Activated naive CD8-positive, alpha-beta T cell treated with anti-CD3 and anti-CD28 coated beads, Interleukin-2, amount 10 ng/mL, durations not matched to agents 7 days and 5 days (primary cell): Measurements from ENCODE around the gene APBB2. TPM values are rescaled to one million over a fixed set of nuclear protein-coding genes. Genes with fewer than 3 reads are reported as not detected.
"Not testable (repeated sequence)": the region's sequence is repeated elsewhere in the genome, so short reads cannot be mapped to it uniquely, and the experiment has no call there.

ENCODE experiments used
- ATAC-seq: fragments of 150-1000 bp; cut with Tn5 transposase; one replicate; pipeline ENCODE4 v1.10.0; 2021; ENCODE audit warnings: low read depth, moderate library complexity
- POLR2A ChIA-PET: fragments of 350-600 bp; sonication (Branson Sonifier 250); formaldehyde crosslinking; loops from one replicate; lab custom pipeline; 2021; ENCODE audit warnings: antibody characterized with exemption; lab: Charles Lee
- DNase-seq: peaks from one replicate; pipeline ENCODE4 v3.0.0; 2021
- H3K27ac Mint-ChIP-seq: one replicate; pipeline ENCODE4 v1.8.0; 2022; ENCODE audit warnings: mild to moderate bottlenecking, mixed read lengths
- H3K27me3 Mint-ChIP-seq: one replicate; pipeline ENCODE4 v1.8.0; 2022; ENCODE audit warnings: mild to moderate bottlenecking, moderate library complexity, mixed read lengths
- H3K36me3 Mint-ChIP-seq: one replicate; pipeline ENCODE4 v1.8.0; 2021; ENCODE audit warnings: mild to moderate bottlenecking, mixed read lengths
- H3K4me1 Mint-ChIP-seq: one replicate; pipeline ENCODE4 v1.8.0; 2021; ENCODE audit warnings: mixed read lengths
- H3K4me3 Mint-ChIP-seq: one replicate; pipeline ENCODE4 v1.8.0; 2022; ENCODE audit warnings: mild to moderate bottlenecking, moderate library complexity, mixed read lengths
- H3K9me3 Mint-ChIP-seq: one replicate; pipeline ENCODE4 v1.8.0; 2021; ENCODE audit warnings: mixed read lengths
- total RNA-seq, 2 experiments: library from RNA; stranded (reverse); gene quantifications; one replicate each; pipeline ENCODE4 v1.2.3, GENCODE V29; 2021

APBB2 gene
- total RNA-seq, 2 experiments from 2014 or later = 0.96 to 2.0 TPM

GRCh38 chr4:40905414-40905813 is 308.9 kb downstream of the APBB2 start:
- Mint-ChIP-seq H3K36me3 (no peaks in the 10 kb centered on the region), H3K27ac (no peak overlapping the region), H3K4me1 (peaks cover 9% of the 10 kb centered on the region), H3K4me3 (no peak overlapping the region), H3K9me3 (no peaks in the 10 kb centered on the region), H3K27me3 (no peaks in the 10 kb centered on the region)
- POLR2A ChIA-PET = no interaction called here
- ATAC-seq = no peak
- DNase-seq = no peak

GRCh38 chr4:40900531-40900930 is 313.8 kb downstream of the APBB2 start:
- H3K27me3 Mint-ChIP-seq, ATAC-seq, H3K4me1 Mint-ChIP-seq, H3K4me3 Mint-ChIP-seq, H3K27ac Mint-ChIP-seq, POLR2A ChIA-PET, H3K36me3 Mint-ChIP-seq, H3K9me3 Mint-ChIP-seq, DNase-seq: not testable (repeated sequence)

GRCh38 chr4:40897557-40898203 is 316.7 kb downstream of the APBB2 start:
- POLR2A ChIA-PET = interaction anchor here (0.5 to 0.6 kb wide), 2 partner anchors 164 to 701 kb away, joined by 3 read pairs; no protein-coding TSS in a partner anchor
- H3K4me3 Mint-ChIP-seq = peak overlapping the region; percentile 81
- DNase-seq (peak; percentile 70), ATAC-seq (peak; percentile 71)
- no peak overlapping the region for H3K27ac Mint-ChIP-seq
- H3K36me3 Mint-ChIP-seq = no peaks in the 10 kb centered on the region
- peaks cover 4% of the 10 kb centered on the region for H3K27me3 Mint-ChIP-seq
- H3K4me1 Mint-ChIP-seq = peaks cover 5% of the 10 kb centered on the region
- no peaks in the 10 kb centered on the region for H3K9me3 Mint-ChIP-seq

- POLR2A ChIA-PET = no interaction called here
- H3K36me3 Mint-ChIP-seq = peaks cover 1% of the 10 kb centered on the region
- H3K27ac Mint-ChIP-seq = no peak overlapping the region
- H3K27me3 Mint-ChIP-seq = peaks cover 10% of the 10 kb centered on the region
- H3K9me3 Mint-ChIP-seq = no peaks in the 10 kb centered on the region
- peak; percentile 68 for ATAC-seq
- no peak for DNase-seq
- peak overlapping the region; percentile 17 for H3K4me3 Mint-ChIP-seq
- H3K4me1 Mint-ChIP-seq = peaks cover 11% of the 10 kb centered on the region
These were observed 323.6 kb downstream of the APBB2 start for GRCh38 chr4:40890764-40891163.

- ATAC-seq = no peak
- no peak overlapping the region for H3K4me3 Mint-ChIP-seq
- H3K9me3 Mint-ChIP-seq = no peaks in the 10 kb centered on the region
- H3K36me3 Mint-ChIP-seq = peaks cover 1% of the 10 kb centered on the region
- H3K27ac Mint-ChIP-seq = no peak overlapping the region
- H3K27me3 Mint-ChIP-seq = peaks cover 10% of the 10 kb centered on the region
- H3K4me1 Mint-ChIP-seq = peaks cover 11% of the 10 kb centered on the region
- POLR2A ChIA-PET = no interaction called here
- DNase-seq = no peak
These were observed 324.1 kb downstream of the APBB2 start for GRCh38 chr4:40890199-40890598.

GRCh38 chr4:40888933-40889332 is 325.4 kb downstream of the APBB2 start:
- peaks cover 1% of the 10 kb centered on the region for H3K36me3 Mint-ChIP-seq
- ATAC-seq (no peak), DNase-seq (no peak)
- H3K27me3 Mint-ChIP-seq = peaks cover 5% of the 10 kb centered on the region
- H3K27ac Mint-ChIP-seq = no peak overlapping the region
- H3K4me1 Mint-ChIP-seq = peaks cover 11% of the 10 kb centered on the region
- POLR2A ChIA-PET = no interaction called here
- no peaks in the 10 kb centered on the region for H3K9me3 Mint-ChIP-seq
- H3K4me3 Mint-ChIP-seq = no peak overlapping the region

GRCh38 chr4:40887764-40888131 is 326.6 kb downstream of the APBB2 start:
- POLR2A ChIA-PET = no interaction called here
- Mint-ChIP-seq H3K9me3 (no peaks in the 10 kb centered on the region), H3K27me3 (peaks cover 5% of the 10 kb centered on the region), H3K27ac (no peak overlapping the region), H3K36me3 (peaks cover 1% of the 10 kb centered on the region), H3K4me1 (peaks cover 11% of the 10 kb centered on the region), H3K4me3 (no peak overlapping the region)
- ATAC-seq (no peak), DNase-seq (no peak)

- POLR2A ChIA-PET = no interaction called here
- Mint-ChIP-seq H3K4me3 (no peak overlapping the region), H3K27me3 (peaks cover 5% of the 10 kb centered on the region), H3K36me3 (peaks cover 1% of the 10 kb centered on the region), H3K4me1 (peaks cover 11% of the 10 kb centered on the region), H3K9me3 (no peaks in the 10 kb centered on the region), H3K27ac (no peak overlapping the region)
- ATAC-seq (no peak), DNase-seq (no peak)
These were observed 327.2 kb downstream of the APBB2 start for GRCh38 chr4:40886931-40887763.

GRCh38 chr4:40881851-40882250 is 332.5 kb downstream of the APBB2 start:
- Mint-ChIP-seq H3K4me3 (no peak overlapping the region), H3K36me3 (no peaks in the 10 kb centered on the region), H3K27ac (no peak overlapping the region), H3K9me3 (no peaks in the 10 kb centered on the region), H3K27me3 (peaks cover 9% of the 10 kb centered on the region), H3K4me1 (no peaks in the 10 kb centered on the region)
- ATAC-seq (no peak), DNase-seq (no peak)
- POLR2A ChIA-PET = interaction anchor here (0.5 kb wide), 1 partner anchor 114 kb away, joined by 3 read pairs; no protein-coding TSS in a partner anchor

- DNase-seq = no peak
- Mint-ChIP-seq H3K27me3 (peaks cover 9% of the 10 kb centered on the region), H3K36me3 (no peaks in the 10 kb centered on the region), H3K4me1 (peaks cover 3% of the 10 kb centered on the region), H3K4me3 (no peak overlapping the region), H3K27ac (no peak overlapping the region), H3K9me3 (no peaks in the 10 kb centered on the region)
- POLR2A ChIA-PET = interaction anchor here (0.5 kb wide), 1 partner anchor 113 kb away, joined by 3 read pairs; no protein-coding TSS in a partner anchor
- no peak for ATAC-seq
These were observed 333.2 kb downstream of the APBB2 start for GRCh38 chr4:40881096-40881495.

- Mint-ChIP-seq H3K36me3 (no peaks in the 10 kb centered on the region), H3K9me3 (no peaks in the 10 kb centered on the region), H3K27me3 (peaks cover 13% of the 10 kb centered on the region), H3K4me1 (peaks cover 9% of the 10 kb centered on the region), H3K27ac (peak overlapping the region; percentile 6), H3K4me3 (no peak overlapping the region)
- no peak for ATAC-seq
- no peak for DNase-seq
- POLR2A ChIA-PET = no interaction called here
These were observed 335.7 kb downstream of the APBB2 start for GRCh38 chr4:40878548-40879055.

GRCh38 chr4:40877081-40877480 is 337.3 kb downstream of the APBB2 start:
- Mint-ChIP-seq H3K4me3 (no peak overlapping the region), H3K27me3 (peaks cover 13% of the 10 kb centered on the region), H3K9me3 (no peaks in the 10 kb centered on the region), H3K27ac (no peak overlapping the region), H3K36me3 (no peaks in the 10 kb centered on the region), H3K4me1 (peaks cover 9% of the 10 kb centered on the region)
- DNase-seq (no peak), ATAC-seq (no peak)
- POLR2A ChIA-PET = no interaction called here

- H3K4me3 Mint-ChIP-seq = no peak overlapping the region
- POLR2A ChIA-PET = no interaction called here
- peaks cover 1% of the 10 kb centered on the region for H3K9me3 Mint-ChIP-seq
- peaks cover 9% of the 10 kb centered on the region for H3K4me1 Mint-ChIP-seq
- no peaks in the 10 kb centered on the region for H3K36me3 Mint-ChIP-seq
- H3K27me3 Mint-ChIP-seq = peaks cover 13% of the 10 kb centered on the region
- DNase-seq (no peak), ATAC-seq (no peak)
- H3K27ac Mint-ChIP-seq = no peak overlapping the region
These were observed 338.7 kb downstream of the APBB2 start for GRCh38 chr4:40875507-40876150.
